Lung (tissue), 12 donors: ENCODE results near the gene SYMPK. TPM values are rescaled to one million over a fixed set of nuclear protein-coding genes. Genes with fewer than 3 reads are reported as not detected.

Experiments used
- ATAC-seq: fragments of 200-7000 bp; cut with Tn5 transposase; one replicate; pipeline ENCODE4 v1.9.1; 2020; ENCODE audit warnings: moderate number of reproducible peaks; ENCODE audit not compliant: insufficient read depth, low FRiP score
- DNase-seq, 3 donors: peaks; one replicate each; pipeline ENCODE4 v3.0.0-alpha.2; 2013 to 2017
- H3K27ac ChIP-seq, 2 donors: one replicate each; pipeline ENCODE4 v1.5.1; 2013; ENCODE audit warnings: mild to moderate bottlenecking in 2 of 2, moderate library complexity in 2 of 2, control low read depth in 1 of 2, inconsistent platforms in 1 of 2, low read depth in 1 of 2, low read length in 1 of 2
- H3K27me3 ChIP-seq, 3 donors: one replicate each; pipeline ENCODE4 v1.5.1; 2013; ENCODE audit warnings: low read length in 2 of 3; ENCODE audit not compliant: control insufficient read depth in 3 of 3, insufficient read depth in 3 of 3
- H3K36me3 ChIP-seq, 4 donors: one replicate each; pipeline ENCODE4 v1.5.1; 2013; ENCODE audit warnings: low read length in 4 of 4, mild to moderate bottlenecking in 1 of 4, moderate library complexity in 1 of 4; ENCODE audit not compliant: control insufficient read depth in 4 of 4, insufficient read depth in 4 of 4
- H3K4me1 ChIP-seq, 5 donors: one replicate each; pipeline ENCODE4 v1.5.1; 2013; ENCODE audit warnings: low read length in 5 of 5, mild to moderate bottlenecking in 2 of 5, moderate library complexity in 1 of 5; ENCODE audit not compliant: control insufficient read depth in 5 of 5, insufficient read depth in 5 of 5
- H3K4me3 ChIP-seq: one replicate; pipeline ENCODE4 v1.5.1; 2013; ENCODE audit warnings: mild to moderate bottlenecking, control low read depth, moderate library complexity
- H3K9ac ChIP-seq, 2 donors: one replicate each; pipeline ENCODE4 v1.5.1; 2013; ENCODE audit warnings: low read length in 2 of 2, control low read depth in 1 of 2; ENCODE audit not compliant: insufficient read depth in 1 of 2
- H3K9me3 ChIP-seq, 4 donors: one replicate each; pipeline ENCODE4 v1.5.1; 2013; ENCODE audit warnings: low read length in 3 of 4, mild to moderate bottlenecking in 1 of 4, moderate library complexity in 1 of 4; ENCODE audit not compliant: control insufficient read depth in 4 of 4, insufficient read depth in 3 of 4
- CTCF ChIP-seq: IDR thresholded peaks from 2 replicates; pipeline ENCODE4 v1.5.1; 2012; ENCODE audit warnings: mild to moderate bottlenecking; ENCODE audit errors: control extremely low read depth, extremely low read depth
- WGBS, 2 donors: extraction: QIAGEN DNeasy Blood & Tissue Kit; methylation state at CpG; one replicate each; pipeline ENCODE4 v1.1.7; 2013; 5-methylcytosine and 5-hydroxymethylcytosine counted together
- polyA plus RNA-seq, 2 donors: library from polyadenylated mRNA; stranded (reverse); fragments of 200-250 nt; gene quantifications; one replicate each; pipeline ENCODE4 v1.2.1, GENCODE V29; 2013
- total RNA-seq, 2 donors: library from RNA; depleted of rRNA in 1 of 2; stranded (reverse); fragments of >200 nt in 1 of 2; gene quantifications; one replicate each; pipeline ENCODE4 v1.2.1, GENCODE V29; 2014 to 2021
- donor health status: control.
- donor health status: control.
- donor health status: Bipolar disorder and iron deficiency.
- donor health status: healthy.
- donor health status: DM: yes; HTN: yes; CAD: no.

Gene SYMPK
- total and polyA plus RNA-seq, 4 donors: 40.3 to 125 (median 64.8) TPM

DNA sequence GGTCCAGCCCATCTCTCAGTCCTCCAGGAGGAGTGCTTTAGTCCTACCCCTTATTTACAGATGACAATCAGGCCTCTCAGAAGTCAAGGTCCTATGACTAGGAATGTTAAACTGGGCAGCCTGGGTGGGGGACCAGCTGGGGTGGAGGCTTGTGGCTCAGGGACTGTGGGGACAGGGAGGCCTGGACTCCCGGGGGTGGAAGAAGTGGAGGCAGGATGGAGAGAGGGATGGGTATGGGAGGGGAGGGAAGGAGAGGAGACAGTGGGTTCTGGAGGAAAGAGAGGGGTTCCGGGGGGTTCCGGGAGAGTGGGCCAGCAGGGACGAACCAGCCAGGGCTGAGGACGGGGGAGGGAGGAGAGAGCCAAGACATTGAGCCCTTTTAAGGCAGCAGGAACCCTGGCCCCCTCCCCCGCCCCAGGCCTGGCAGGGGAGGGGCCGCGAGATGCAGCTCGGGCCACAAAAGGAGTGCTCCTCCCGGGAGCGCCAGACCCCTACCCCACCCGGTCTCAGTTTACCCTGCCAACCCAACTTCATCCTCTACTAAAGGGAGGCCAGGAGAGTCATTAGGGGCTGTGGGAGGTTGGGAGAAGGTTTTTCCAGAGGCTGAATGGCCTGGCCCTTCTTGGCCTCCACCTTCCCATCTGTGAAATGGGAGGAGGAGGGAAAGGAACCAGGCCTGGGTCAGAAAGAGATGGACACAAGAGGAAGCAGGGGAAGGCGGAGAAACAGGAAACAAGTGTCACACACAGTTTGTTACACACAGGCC lies 82.3 kb downstream of the SYMPK start:
- no peaks in the 10 kb centered on the region for H3K9me3 ChIP-seq
- DNase-seq (no peak), ATAC-seq (no peak)
- peaks cover 0 to 15% (median 13%) of the 10 kb centered on the region in 4 donors for H3K36me3 ChIP-seq
- peak overlapping the region; percentile 29 for H3K4me3 ChIP-seq
- H3K9ac ChIP-seq: no peak overlapping the region
- TF ChIP-seq CTCF: no peak
- WGBS, 2 donors: 32 to 33% methylated on average over 13 of the region's 13 CpGs
- peak overlapping the region; percentile 32 to 96 for H3K27ac ChIP-seq
- H3K27me3 ChIP-seq: no peaks in the 10 kb centered on the region
- H3K4me1 ChIP-seq: peaks cover 2 to 18% (median 11%) of the 10 kb centered on the region in 5 donors

- ATAC-seq (no peak), DNase-seq (no peak)
- Histone ChIP-seq H3K4me3 (no peak overlapping the region), H3K4me1 (peaks cover 2 to 18% (median 11%) of the 10 kb centered on the region in 5 donors), H3K27ac (peak overlapping the region; percentile 42 to 96), H3K36me3 (peaks cover 0 to 12% (median 10%) of the 10 kb centered on the region in 4 donors), H3K9me3 (no peaks in the 10 kb centered on the region), H3K9ac (no peak overlapping the region), H3K27me3 (no peaks in the 10 kb centered on the region)
- 40 to 45% methylated on average over 4 of the region's 4 CpGs for WGBS, 2 donors
- no peak for TF ChIP-seq CTCF
Observed at GRCh38 chr19:45780146-45780447, 82.8 kb downstream of the SYMPK start.

DNA sequence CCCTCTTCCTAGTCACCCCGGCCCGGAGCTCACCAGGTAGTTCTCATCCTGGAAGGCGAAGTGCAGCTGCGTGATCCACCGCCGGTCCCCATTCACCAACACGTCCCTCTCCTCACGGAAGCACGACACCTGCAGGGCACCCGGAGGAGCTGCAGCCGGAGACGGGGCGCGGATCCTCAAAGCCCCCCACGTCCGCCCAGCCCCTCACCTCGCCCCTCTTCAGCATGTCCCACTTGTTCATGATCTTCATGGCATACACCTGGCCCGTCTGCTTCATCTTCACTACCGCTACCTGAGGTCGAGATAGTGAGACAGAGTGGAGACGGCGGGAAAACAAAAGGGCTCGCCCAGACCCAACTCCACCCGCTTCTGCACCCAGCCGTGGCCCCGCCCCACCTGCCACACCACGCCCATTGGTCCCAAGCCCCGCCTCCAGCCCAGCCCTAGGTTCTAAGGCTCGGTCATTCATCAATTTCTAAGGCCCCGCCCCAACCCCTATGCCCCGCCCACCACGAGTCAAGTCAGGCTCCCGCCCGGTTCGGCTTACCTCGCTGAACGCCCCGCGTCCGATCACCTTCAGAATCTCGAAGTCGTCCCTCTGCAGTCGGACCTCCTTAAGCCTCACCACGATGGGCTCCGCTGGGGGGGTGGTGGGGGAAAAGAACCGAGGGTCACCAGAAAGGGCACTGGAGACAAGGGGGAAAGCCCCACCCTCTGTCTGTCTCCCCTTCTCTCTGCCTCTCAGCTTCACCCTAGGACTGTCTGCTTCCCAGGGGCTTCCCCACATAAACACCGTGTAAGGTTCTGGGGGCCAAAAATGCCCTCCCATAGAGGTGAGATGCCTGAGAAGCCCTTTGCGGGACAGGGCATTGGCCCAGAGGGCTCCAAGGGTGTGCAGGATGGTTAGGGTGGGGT lies 83.5 kb downstream of the SYMPK start:
- Histone ChIP-seq H3K27me3 (no peaks in the 10 kb centered on the region), H3K9me3 (no peaks in the 10 kb centered on the region), H3K4me3 (no peak overlapping the region), H3K36me3 (peaks cover 3 to 13% (median 10%) of the 10 kb centered on the region in 4 donors), H3K9ac (no peak overlapping the region), H3K27ac (peak overlapping the region; percentile 42 to 96), H3K4me1 (peaks cover 2 to 18% (median 7%) of the 10 kb centered on the region in 5 donors)
- DNase-seq: peak; percentile 56 to 86 (median 67)
- peak; percentile 86 for ATAC-seq
- peak; percentile 21 for TF ChIP-seq CTCF
- WGBS, 2 donors: 9 to 11% methylated on average over 47 to 48 of the region's 48 CpGs
